WTC11 (cell line): Measurements from ENCODE around the gene NKX2-1. TPM values are rescaled to one million over a fixed set of nuclear protein-coding genes. Genes with fewer than 3 reads are reported as not detected.

Experiments used
- ATAC-seq: fragments of 200-7000 bp; cut with Tn5 transposase; 2 replicates; pipeline ENCODE4 v1.10.0; 2021; ENCODE audit warnings: mild to moderate bottlenecking, moderate library complexity
- CTCF ChIA-PET: fragments of 300-600 bp; sonication (Branson Sonifier 250); formaldehyde crosslinking; loops from one replicate; lab custom pipeline; 2021; ENCODE audit warnings: antibody characterized with exemption; lab: Charles Lee
- POLR2A ChIA-PET: fragments of 350-600 bp; sonication (Branson Sonifier 250); formaldehyde crosslinking; loops from one replicate; lab custom pipeline; 2021; ENCODE audit warnings: antibody characterized with exemption; lab: Charles Lee
- DNase-seq: peaks from one replicate; pipeline ENCODE4 v3.0.0; 2021; ENCODE audit warnings: low spot score
- H3K27ac Mint-ChIP-seq: 2 replicates; pipeline ENCODE4 v1.8.0; 2021; ENCODE audit warnings: mixed read lengths
- H3K27me3 Mint-ChIP-seq: 2 replicates; pipeline ENCODE4 v1.8.0; 2021; ENCODE audit warnings: low read depth, mild to moderate bottlenecking, moderate library complexity, mixed read lengths
- H3K36me3 Mint-ChIP-seq: 2 replicates; pipeline ENCODE4 v1.8.0; 2021; ENCODE audit warnings: mixed read lengths
- H3K4me1 Mint-ChIP-seq: 2 replicates; pipeline ENCODE4 v1.8.0; 2022; ENCODE audit warnings: mixed read lengths
- H3K4me3 Mint-ChIP-seq: 2 replicates; pipeline ENCODE4 v1.8.0; 2021; ENCODE audit warnings: mild to moderate bottlenecking, moderate library complexity, mixed read lengths
- H3K9me3 Mint-ChIP-seq: 2 replicates; pipeline ENCODE4 v1.8.0; 2021; ENCODE audit warnings: mixed read lengths
- AR ChIP-seq: fragments of 250-450 bp; sonication (Bioruptor Pico); IDR thresholded peaks from 2 replicates; pipeline ENCODE4 v1.9.0; 2021; ENCODE audit warnings: mild to moderate bottlenecking
- ARID4B ChIP-seq: sonication (generic); formaldehyde crosslinking; IDR thresholded peaks from 2 replicates; pipeline ENCODE4 v1.8.0; 2023; ENCODE audit warnings: missing genetic modification reagents, mild to moderate bottlenecking, borderline replicate concordance
- E2F1 ChIP-seq: sonication (generic); formaldehyde crosslinking; IDR thresholded peaks from 2 replicates; pipeline ENCODE4 v1.8.0; 2022; ENCODE audit warnings: mild to moderate bottlenecking, missing genetic modification reagents
- E2F4 ChIP-seq: sonication (generic); formaldehyde crosslinking; IDR thresholded peaks from 2 replicates; pipeline ENCODE4 v1.8.1; 2022; ENCODE audit warnings: low read depth, mild to moderate bottlenecking, moderate library complexity, missing genetic modification reagents, borderline replicate concordance
- EMX1 ChIP-seq: fragments of 250-450 bp; sonication (Bioruptor Pico); IDR thresholded peaks from 2 replicates; pipeline ENCODE4 v1.8.0; 2021; ENCODE audit warnings: mild to moderate bottlenecking
- ETV6 ChIP-seq: sonication (generic); formaldehyde crosslinking; IDR thresholded peaks from 2 replicates; pipeline ENCODE4 v1.8.1; 2022; ENCODE audit warnings: mild to moderate bottlenecking, missing genetic modification reagents
- FOXJ3 ChIP-seq: sonication (generic); formaldehyde crosslinking; IDR thresholded peaks from 2 replicates; pipeline ENCODE4 v1.9.0; 2021; ENCODE audit warnings: missing genetic modification reagents, mild to moderate bottlenecking, borderline replicate concordance
- FOXP1 ChIP-seq: sonication (generic); formaldehyde crosslinking; IDR thresholded peaks from 2 replicates; pipeline ENCODE4 v1.8.0; 2022; ENCODE audit warnings: missing genetic modification reagents, mild to moderate bottlenecking, moderate library complexity, borderline replicate concordance
- GTF2I ChIP-seq: fragments of 250-450 bp; sonication (Bioruptor Pico); conservative IDR thresholded peaks from 2 replicates; pipeline ENCODE4 v1.4.0; 2021; ENCODE audit warnings: mild to moderate bottlenecking
- JAZF1 ChIP-seq: fragments of 250-450 bp; sonication (Bioruptor Pico); IDR thresholded peaks from 2 replicates; pipeline ENCODE4 v1.9.0; 2021; ENCODE audit warnings: moderate library complexity, mild to moderate bottlenecking, inconsistent platforms
- KAT7 ChIP-seq: sonication (generic); formaldehyde crosslinking; IDR thresholded peaks from 2 replicates; pipeline ENCODE4 v1.8.1; 2023; ENCODE audit warnings: missing genetic modification reagents, mild to moderate bottlenecking, borderline replicate concordance
- MLX ChIP-seq: sonication (generic); formaldehyde crosslinking; IDR thresholded peaks from 2 replicates; pipeline ENCODE4 v1.8.1; 2023; ENCODE audit warnings: mild to moderate bottlenecking, missing genetic modification reagents, moderate library complexity
- MXD4 ChIP-seq: fragments of 250-450 bp; sonication (Bioruptor Pico); IDR thresholded peaks from 2 replicates; pipeline ENCODE4 v1.8.0; 2021; ENCODE audit warnings: mild to moderate bottlenecking, moderate library complexity, borderline replicate concordance
- MYBL2 ChIP-seq: sonication (generic); formaldehyde crosslinking; IDR thresholded peaks from 2 replicates; pipeline ENCODE4 v1.8.1; 2023; ENCODE audit warnings: mild to moderate bottlenecking, moderate library complexity, missing genetic modification reagents
- NR2C2 ChIP-seq: sonication (generic); formaldehyde crosslinking; IDR thresholded peaks from 2 replicates; pipeline ENCODE4 v1.8.0; 2022; ENCODE audit warnings: mild to moderate bottlenecking, missing genetic modification reagents
- NR3C1 ChIP-seq: sonication (generic); formaldehyde crosslinking; conservative IDR thresholded peaks from 2 replicates; pipeline ENCODE4 v1.8.1; 2023; ENCODE audit warnings: low read depth, mild to moderate bottlenecking, missing genetic modification reagents
- RORB ChIP-seq: fragments of 250-450 bp; sonication (Bioruptor Pico); IDR thresholded peaks from 2 replicates; pipeline ENCODE4 v1.9.0; 2021; ENCODE audit warnings: mild to moderate bottlenecking
- SMAD3 ChIP-seq: sonication (generic); formaldehyde crosslinking; IDR thresholded peaks from 2 replicates; pipeline ENCODE4 v1.8.0; 2022; ENCODE audit warnings: missing genetic modification reagents, mild to moderate bottlenecking, borderline replicate concordance
- TEAD4 ChIP-seq: sonication (generic); formaldehyde crosslinking; IDR thresholded peaks from 2 replicates; pipeline ENCODE4 v1.8.0; 2022; ENCODE audit warnings: mild to moderate bottlenecking, missing genetic modification reagents
- ZNF425 ChIP-seq: fragments of 250-450 bp; sonication (Bioruptor Pico); conservative IDR thresholded peaks from 2 replicates; pipeline ENCODE4 v1.9.0; 2021; ENCODE audit warnings: mild to moderate bottlenecking
- ZNF512 ChIP-seq: sonication (generic); formaldehyde crosslinking; IDR thresholded peaks from 2 replicates; pipeline ENCODE4 v1.8.1; 2022; ENCODE audit warnings: missing genetic modification reagents, borderline replicate concordance
- ZSCAN18 ChIP-seq: fragments of 250-450 bp; sonication (Bioruptor Pico); IDR thresholded peaks from 2 replicates; pipeline ENCODE4 v2.1.2; 2022; ENCODE audit warnings: mild to moderate bottlenecking, moderate library complexity
- total RNA-seq: library from RNA; stranded (reverse); gene quantifications from 3 replicates; pipeline ENCODE4 v1.2.3, GENCODE V29; 2021

NKX2-1 gene
- total RNA-seq, 1 experiment from 2014 or later = not detected

GRCh38 chr14:36538051-36538450 is 18.0 kb upstream of the NKX2-1 start (continued):
- no peak for TF ChIP-seq FOXP1 (CRISPR knock-in tag)
- TF ChIP-seq MXD4 = no peak
- TF ChIP-seq NR3C1 (CRISPR knock-in tag) = no peak
- no peak for TF ChIP-seq E2F4 (CRISPR knock-in tag)
- no peak for TF ChIP-seq ZNF425
- no peak for TF ChIP-seq MLX (CRISPR knock-in tag)
- TF ChIP-seq MYBL2 (CRISPR knock-in tag) = no peak
- TF ChIP-seq FOXJ3 (CRISPR knock-in tag) = no peak
- TF ChIP-seq KAT7 (CRISPR knock-in tag) = no peak
- TF ChIP-seq, all 79 proteins: peak for 0

- Mint-ChIP-seq H3K27me3 (peaks cover 97% of the 10 kb centered on the region), H3K36me3 (no peaks in the 10 kb centered on the region)
- TF ChIP-seq EMX1 (CRISPR knock-in tag) (no peak), RORB (CRISPR knock-in tag) (no peak), TEAD4 (CRISPR knock-in tag) (no peak), NR2C2 (no peak), AR (CRISPR knock-in tag) (no peak), ZSCAN18 (CRISPR knock-in tag) (no peak), GTF2I (no peak), E2F1 (CRISPR knock-in tag) (no peak), JAZF1 (CRISPR knock-in tag) (no peak), ARID4B (CRISPR knock-in tag) (no peak), SMAD3 (CRISPR knock-in tag) (no peak), ETV6 (no peak), ZNF512 (no peak)
These were observed 9.0 kb upstream of the NKX2-1 start for GRCh38 chr14:36529062-36529461.

More at GRCh38 chr14:36529062-36529461, 9.0 kb upstream of the NKX2-1 start:
- DNase-seq = no peak
- ChIA-PET CTCF (interaction anchor here (1.1 kb wide), 1 partner anchor 76 kb away, joined by 6 read pairs; no protein-coding TSS in a partner anchor), POLR2A (no interaction called here)
- no peak for ATAC-seq
- Mint-ChIP-seq H3K27ac (no peak overlapping the region), H3K4me3 (no peak overlapping the region), H3K4me1 (0 out of 2 replicates have a peak, but pooled peaks cover 2% of the 10 kb centered on the region), H3K9me3 (no peaks in the 10 kb centered on the region)
